Epithelial cell of prostate (primary cell): ENCODE measurements around the gene MCTP1.

ENCODE experiments used
- DNase-seq: peaks from one replicate; pipeline ENCODE4 v3.0.0-alpha.2; 2011; ENCODE audit warnings: low read depth, low spot score
- H3K27ac ChIP-seq: fragments of 450-650 bp; 2 replicates; pipeline ENCODE4 v1.5.1; 2017; ENCODE audit warnings: mild to moderate bottlenecking

The MCTP1 gene

GRCh38 chr5:95134326-95134725 is 150.6 kb downstream of the MCTP1 start:
- no peak for DNase-seq
- H3K27ac ChIP-seq: no peak overlapping the region

- no peak overlapping the region for H3K27ac ChIP-seq
- DNase-seq: no peak
These were observed 152.8 kb downstream of the MCTP1 start for GRCh38 chr5:95132096-95132495.

GRCh38 chr5:95130941-95131340 is 154.0 kb downstream of the MCTP1 start:
- no peak overlapping the region for H3K27ac ChIP-seq
- DNase-seq: no peak

GRCh38 chr5:95124731-95125130 is 160.2 kb downstream of the MCTP1 start:
- DNase-seq: no peak
- no peak overlapping the region for H3K27ac ChIP-seq

- DNase-seq: no peak
- H3K27ac ChIP-seq: no peak overlapping the region
These were observed 160.8 kb downstream of the MCTP1 start for GRCh38 chr5:95124101-95124500.

- no peak for DNase-seq
- H3K27ac ChIP-seq: no peak overlapping the region
These were observed 170.0 kb downstream of the MCTP1 start for GRCh38 chr5:95114902-95115301.

- H3K27ac ChIP-seq: no peak overlapping the region
- no peak for DNase-seq
These were observed 170.6 kb downstream of the MCTP1 start for GRCh38 chr5:95114305-95114704.

GRCh38 chr5:95113489-95113888 is 171.4 kb downstream of the MCTP1 start:
- DNase-seq: no peak
- H3K27ac ChIP-seq: no peak overlapping the region

- H3K27ac ChIP-seq: no peak overlapping the region
- no peak for DNase-seq
These were observed 173.8 kb downstream of the MCTP1 start for GRCh38 chr5:95111141-95111540.

GRCh38 chr5:95110118-95110517 is 174.8 kb downstream of the MCTP1 start:
- DNase-seq: no peak
- no peak overlapping the region for H3K27ac ChIP-seq

GRCh38 chr5:95107138-95107537 is 177.8 kb downstream of the MCTP1 start:
- no peak overlapping the region for H3K27ac ChIP-seq
- no peak for DNase-seq

GRCh38 chr5:95105638-95106037 is 179.3 kb downstream of the MCTP1 start:
- DNase-seq: no peak
- no peak overlapping the region for H3K27ac ChIP-seq

- DNase-seq: no peak
- no peak overlapping the region for H3K27ac ChIP-seq
These were observed 182.2 kb downstream of the MCTP1 start for GRCh38 chr5:95102687-95103086.

- H3K27ac ChIP-seq: no peak overlapping the region
- no peak for DNase-seq
These were observed 182.8 kb downstream of the MCTP1 start for GRCh38 chr5:95102080-95102479.

- DNase-seq: no peak
- H3K27ac ChIP-seq: no peak overlapping the region
These were observed 184.3 kb downstream of the MCTP1 start for GRCh38 chr5:95100551-95100950.

GRCh38 chr5:95098012-95098411 is 186.9 kb downstream of the MCTP1 start:
- no peak overlapping the region for H3K27ac ChIP-seq
- no peak for DNase-seq

- H3K27ac ChIP-seq: no peak overlapping the region
- DNase-seq: no peak
These were observed 191.7 kb downstream of the MCTP1 start for GRCh38 chr5:95093211-95093610.

- no peak for DNase-seq
- H3K27ac ChIP-seq: no peak overlapping the region
These were observed 194.1 kb downstream of the MCTP1 start for GRCh38 chr5:95090774-95091173.

GRCh38 chr5:95087816-95088317 is 197.0 kb downstream of the MCTP1 start:
- DNase-seq: no peak
- H3K27ac ChIP-seq: no peak overlapping the region

- no peak overlapping the region for H3K27ac ChIP-seq
- DNase-seq: no peak
These were observed 197.7 kb downstream of the MCTP1 start for GRCh38 chr5:95086927-95087815.

GRCh38 chr5:95084757-95085156 is 200.1 kb downstream of the MCTP1 start:
- DNase-seq: no peak
- H3K27ac ChIP-seq: no peak overlapping the region

GRCh38 chr5:95083606-95084005 is 201.3 kb downstream of the MCTP1 start:
- H3K27ac ChIP-seq: no peak overlapping the region
- DNase-seq: no peak
